ENCODE data around the gene HES7. TPM values are rescaled to one million over a fixed set of nuclear protein-coding genes. Genes with fewer than 3 reads are reported as not detected.

HES7 gene
- total and polyA plus RNA-seq, 9 of the 15 experiments (the other 6 are each of a cell fraction or from before 2014, with no cell fraction given), result 0.03 to 1.7 (median 0.14) TPM; not detected in 1

- Histone ChIP-seq H3K4me2 (ENCODE audit: insufficient read depth, low read length) (no peak overlapping the region), H3K9me3 (replicated peaks; ENCODE audit: control insufficient read depth, insufficient read depth, low read depth, low read length) (no peaks in the 10 kb centered on the region), H3K36me3 (ENCODE audit: control insufficient read depth, insufficient read depth, low read length) (no peaks in the 10 kb centered on the region), H3K4me1 (replicated peaks in 1 of 2; ENCODE audit: control insufficient read depth in 2 of 2, insufficient read depth in 2 of 2, low read length in 2 of 2) (peaks cover 0 to 6% of the 10 kb centered on the region in 2 experiments; a peak in 4 of 5 replicates), H4K20me1 (replicated peaks; ENCODE audit: control insufficient read depth, insufficient read depth, low read length) (no peaks in the 10 kb centered on the region), H3K27ac (ENCODE audit: extremely low read depth, low read depth, low read length) (no peak overlapping the region), H3K79me2 (ENCODE audit: control insufficient read depth, insufficient read depth, low read length) (no peaks in the 10 kb centered on the region), H2AFZ (ENCODE audit: low read depth, low read length) (no peak overlapping the region), H3K27me3 (ENCODE audit: control insufficient read depth in 2 of 2, insufficient read depth in 2 of 2, low read length in 2 of 2) (peaks cover 3 to 28% of the 10 kb centered on the region in 2 experiments; a peak in 2 of 5 replicates), H3K9ac (ENCODE audit: insufficient read depth in 1 of 2, low read depth in 2 of 2, low read length in 2 of 2) (no peak overlapping the region), H3K9me1 (ENCODE audit: control insufficient read depth, insufficient read depth, low read length) (no peaks in the 10 kb centered on the region), H3K4me3 (no peak overlapping the region)
- ATAC-seq (no peak), DNase-seq (ENCODE audit: extremely low read depth in 1 of 4, low spot score in 3 of 4) (no peak), FAIRE-seq (no peak)
- ChIA-PET POLR2A (interaction anchor here (0.7 kb wide), 1 partner anchor 39 kb away, joined by 4 read pairs; no protein-coding TSS in a partner anchor), CTCF (ENCODE audit: low intra/inter-chr PET ratio) (no interaction called here)
- BruUV-seq (replicated peaks), result no TSS peak
- no CpG with 5 or more reads among the region's 5 CpGs for WGBS (ENCODE audit: insufficient coverage, low coverage, missing lambda C conversion rate)
- intact Hi-C loops (cut with micrococcal nuclease) (no loop called here), in situ Hi-C loops (cut with MboI) (no loop called here)
- TF ChIP-seq BHLHE40 (IDR thresholded peaks at IDR 0.05; ENCODE audit: low read length) (no peak), ZNF551 (CRISPR knock-in tag; IDR thresholded peaks at IDR 0.05) (no peak), STAG1 (CRISPR knock-in tag; IDR thresholded peaks at IDR 0.05; ENCODE audit: borderline replicate concordance) (no peak), MAFG (tag; conservative IDR thresholded peaks at IDR 0.05) (no peak), SREBF1 (IDR thresholded peaks at IDR 0.05; ENCODE audit: borderline replicate concordance, low read depth, low read length) (no peak), MECOM (CRISPR knock-in tag; IDR thresholded peaks at IDR 0.05) (no peak), XRCC4 (IDR thresholded peaks at IDR 0.05; ENCODE audit: extremely low read depth, insufficient read depth, insufficient read length) (no peak), ZNF318 (IDR thresholded peaks at IDR 0.05; ENCODE audit: borderline replicate concordance in 1 of 2, low read depth in 1 of 2) (no peak), ZBED1 (IDR thresholded peaks at IDR 0.05) (no peak), KLF6 (CRISPR knock-in tag; IDR thresholded peaks at IDR 0.05; ENCODE audit: borderline replicate concordance) (no peak), ZNF785 (CRISPR knock-in tag; IDR thresholded peaks at IDR 0.05) (no peak)
- TF ChIP-seq, protein P1, sequence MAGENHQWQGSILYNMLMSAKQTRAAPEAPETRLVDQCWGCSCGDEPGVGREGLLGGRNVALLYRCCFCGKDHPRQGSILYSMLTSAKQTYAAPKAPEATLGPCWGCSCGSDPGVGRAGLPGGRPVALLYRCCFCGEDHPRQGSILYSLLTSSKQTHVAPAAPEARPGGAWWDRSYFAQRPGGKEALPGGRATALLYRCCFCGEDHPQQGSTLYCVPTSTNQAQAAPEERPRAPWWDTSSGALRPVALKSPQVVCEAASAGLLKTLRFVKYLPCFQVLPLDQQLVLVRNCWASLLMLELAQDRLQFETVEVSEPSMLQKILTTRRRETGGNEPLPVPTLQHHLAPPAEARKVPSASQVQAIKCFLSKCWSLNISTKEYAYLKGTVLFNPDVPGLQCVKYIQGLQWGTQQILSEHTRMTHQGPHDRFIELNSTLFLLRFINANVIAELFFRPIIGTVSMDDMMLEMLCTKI (IDR thresholded peaks at IDR 0.05; ENCODE audit: partially characterized antibody), result no peak
- TF ChIP-seq, protein P2, sequence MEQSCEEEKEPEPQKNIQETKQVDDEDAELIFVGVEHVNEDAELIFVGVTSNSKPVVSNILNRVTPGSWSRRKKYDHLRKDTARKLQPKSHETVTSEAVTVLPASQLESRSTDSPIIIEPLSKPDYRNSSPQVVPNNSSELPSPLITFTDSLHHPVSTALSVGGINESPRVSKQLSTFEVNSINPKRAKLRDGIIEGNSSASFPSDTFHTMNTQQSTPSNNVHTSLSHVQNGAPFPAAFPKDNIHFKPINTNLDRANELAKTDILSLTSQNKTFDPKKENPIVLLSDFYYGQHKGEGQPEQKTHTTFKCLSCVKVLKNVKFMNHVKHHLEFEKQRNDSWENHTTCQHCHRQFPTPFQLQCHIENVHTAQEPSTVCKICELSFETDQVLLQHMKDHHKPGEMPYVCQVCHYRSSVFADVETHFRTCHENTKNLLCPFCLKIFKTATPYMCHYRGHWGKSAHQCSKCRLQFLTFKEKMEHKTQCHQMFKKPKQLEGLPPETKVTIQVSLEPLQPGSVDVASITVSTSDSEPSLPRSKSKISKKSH (CRISPR knock-in tag; IDR thresholded peaks at IDR 0.05), result no peak
Observed at GRCh38 chr17:8087952-8088230, 36.0 kb downstream of the HES7 start.

All from K562 (cell line).